HG02852 (cell line): ENCODE results near the gene FANCE.

Experiments
- ATAC-seq: cut with Tn5 transposase; IDR thresholded peaks from one replicate; pipeline ENCODE4 v1.9.1; 2021; ENCODE audit warnings: mild to moderate bottlenecking, moderate library complexity; ENCODE audit not compliant: unreplicated experiment

FANCE gene

DNA sequence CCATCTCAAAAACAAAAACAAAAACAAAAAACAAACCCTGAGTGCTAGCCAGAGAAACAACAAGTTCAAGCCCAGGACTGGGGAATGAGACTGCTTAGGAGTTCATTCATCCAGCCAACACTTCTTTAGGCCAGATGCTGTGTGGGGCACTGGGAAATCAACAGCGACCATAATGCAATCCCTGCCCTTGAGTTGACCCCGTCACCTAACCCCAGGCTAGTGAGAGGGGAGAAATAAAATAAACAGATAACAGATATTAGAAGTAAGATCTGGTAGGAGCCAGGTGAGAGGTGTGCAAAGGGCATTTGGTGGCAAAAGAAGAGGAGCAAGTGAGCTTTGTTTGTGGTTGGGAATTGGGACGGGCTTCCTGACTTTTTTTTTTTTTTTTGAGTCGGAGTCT, 11.2 kb downstream of the FANCE start:
- no peak for ATAC-seq

DNA sequence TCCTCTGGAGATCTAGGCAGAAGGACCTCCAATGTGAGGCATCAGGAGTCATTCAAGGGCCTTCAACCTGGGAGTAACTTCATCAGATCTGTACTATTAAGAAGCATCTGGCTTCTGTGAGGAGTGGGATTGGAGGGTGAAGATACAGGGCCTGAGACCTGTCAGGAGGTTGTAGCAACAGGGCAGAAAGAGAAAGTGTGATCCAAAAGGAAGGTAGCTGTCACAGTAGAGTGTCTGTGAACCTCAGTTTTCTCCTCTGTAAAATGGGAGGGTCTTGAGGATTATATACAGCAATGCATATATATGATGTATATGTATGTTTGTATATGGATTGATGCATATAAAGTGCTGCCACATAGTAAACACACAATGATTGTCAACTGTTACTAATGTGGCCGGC, 13.5 kb downstream of the FANCE start:
- no peak for ATAC-seq

DNA sequence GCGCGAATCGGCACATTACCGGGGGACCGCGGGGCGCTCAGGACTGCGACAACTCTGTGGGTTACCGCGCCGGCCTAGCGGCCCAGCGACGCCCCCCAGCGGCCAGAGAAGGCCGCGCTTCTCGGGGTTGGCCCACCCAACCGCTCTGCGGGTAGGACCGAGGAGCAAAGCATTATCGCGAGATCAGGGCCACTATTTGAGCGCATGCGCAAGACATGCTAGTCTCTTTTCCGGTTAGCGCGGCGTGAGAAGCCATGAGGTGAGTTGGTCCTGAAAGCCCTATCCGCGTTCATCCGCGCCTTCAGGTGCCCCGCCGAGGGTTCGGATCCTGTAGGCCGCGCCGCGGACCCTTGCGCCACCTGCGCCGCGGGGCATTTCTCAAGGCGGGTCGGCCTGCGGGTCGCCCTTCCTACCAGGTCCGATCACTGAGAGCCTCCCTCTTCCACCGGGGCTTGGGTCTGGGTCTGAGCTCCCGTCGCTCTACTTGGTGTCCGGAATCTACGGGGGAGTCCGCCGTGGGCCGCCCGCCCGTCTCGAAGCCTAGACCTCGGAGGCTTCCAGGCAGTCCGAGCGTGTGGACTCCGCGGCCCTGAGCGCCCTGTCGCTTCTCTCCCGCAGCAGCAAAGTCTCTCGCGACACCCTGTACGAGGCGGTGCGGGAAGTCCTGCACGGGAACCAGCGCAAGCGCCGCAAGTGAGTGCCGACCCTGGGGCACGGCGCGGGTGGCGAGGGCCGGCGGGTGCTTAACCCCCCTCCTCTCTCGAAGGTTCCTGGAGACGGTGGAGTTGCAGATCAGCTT, 16.2 kb downstream of the FANCE start, which contains the start of gene RPL10A:
RPL10A (plus strand) TSS at position 221 of the 799 bp plus-strand sequence; CDS start at position 255, 34 bp downstream.
- ATAC-seq, result peak; percentile 62

DNA sequence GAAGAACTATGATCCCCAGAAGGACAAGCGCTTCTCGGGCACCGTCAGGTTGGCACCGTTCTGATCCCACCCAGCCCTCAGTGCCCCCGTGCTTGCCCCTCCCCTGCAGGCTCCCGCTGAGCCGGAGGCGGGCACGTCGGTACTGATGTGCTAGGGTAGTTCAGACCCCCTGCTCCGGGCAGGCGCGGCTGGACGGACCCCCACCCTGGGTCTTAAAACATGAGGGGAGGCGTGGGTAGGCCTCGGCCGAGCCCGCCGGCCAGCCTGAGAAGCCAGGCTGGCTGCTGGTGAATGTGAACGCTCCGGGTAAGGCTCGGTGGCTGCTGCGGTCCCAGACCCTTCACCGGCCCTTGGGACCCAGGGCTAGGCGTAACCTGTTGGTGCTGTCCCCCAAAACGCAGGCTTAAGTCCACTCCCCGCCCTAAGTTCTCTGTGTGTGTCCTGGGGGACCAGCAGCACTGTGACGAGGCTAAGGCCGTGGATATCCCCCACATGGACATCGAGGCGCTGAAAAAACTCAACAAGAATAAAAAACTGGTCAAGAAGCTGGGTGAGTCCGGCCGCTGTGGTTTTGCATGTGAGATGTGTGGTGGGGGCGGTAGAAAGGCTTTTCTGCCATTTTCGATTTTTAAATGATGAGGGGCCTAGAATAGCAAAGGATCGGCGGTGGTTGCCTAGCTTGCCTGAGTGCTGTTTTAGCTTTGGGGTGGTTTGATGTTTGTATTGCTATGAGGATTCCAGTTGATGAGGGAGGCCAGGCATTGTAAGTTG, 17.0 kb downstream of the FANCE start:
- ATAC-seq, result peak; percentile 10

DNA sequence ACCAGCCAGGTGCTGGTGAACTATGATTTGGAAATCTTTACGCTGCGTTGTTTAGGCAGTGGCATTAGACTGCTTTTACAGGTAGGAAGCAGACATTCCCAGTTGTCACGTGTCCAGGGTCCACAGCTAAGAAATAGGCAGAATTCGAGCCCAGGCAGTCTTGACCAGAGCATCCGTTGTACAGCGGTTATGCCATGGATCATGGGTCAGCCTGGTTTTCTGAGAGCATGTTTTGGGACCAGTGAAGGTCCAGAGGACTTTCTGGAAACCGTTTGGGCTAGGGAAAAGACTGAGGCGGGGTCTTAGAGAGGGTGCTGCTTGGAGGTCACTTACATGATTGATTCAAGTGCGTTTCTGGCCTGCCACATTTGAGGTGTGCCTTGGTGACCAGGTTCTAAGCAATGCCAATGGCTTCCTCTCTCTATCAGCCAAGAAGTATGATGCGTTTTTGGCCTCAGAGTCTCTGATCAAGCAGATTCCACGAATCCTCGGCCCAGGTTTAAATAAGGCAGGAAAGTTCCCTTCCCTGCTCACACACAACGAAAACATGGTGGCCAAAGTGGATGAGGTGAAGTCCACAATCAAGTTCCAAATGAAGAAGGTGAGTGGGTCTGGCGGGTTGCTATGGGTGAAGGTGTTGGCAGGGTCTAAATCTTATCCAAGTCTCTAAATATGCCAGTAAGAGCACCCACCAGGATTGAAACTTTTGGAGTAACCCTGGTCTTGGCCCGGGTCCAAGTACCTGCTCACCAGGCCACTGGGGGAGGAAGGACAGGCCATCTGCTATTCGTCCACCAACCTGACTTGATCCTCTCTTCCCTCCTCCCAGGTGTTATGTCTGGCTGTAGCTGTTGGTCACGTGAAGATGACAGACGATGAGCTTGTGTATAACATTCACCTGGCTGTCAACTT, 17.9 kb downstream of the FANCE start:
- ATAC-seq, result no peak

DNA sequence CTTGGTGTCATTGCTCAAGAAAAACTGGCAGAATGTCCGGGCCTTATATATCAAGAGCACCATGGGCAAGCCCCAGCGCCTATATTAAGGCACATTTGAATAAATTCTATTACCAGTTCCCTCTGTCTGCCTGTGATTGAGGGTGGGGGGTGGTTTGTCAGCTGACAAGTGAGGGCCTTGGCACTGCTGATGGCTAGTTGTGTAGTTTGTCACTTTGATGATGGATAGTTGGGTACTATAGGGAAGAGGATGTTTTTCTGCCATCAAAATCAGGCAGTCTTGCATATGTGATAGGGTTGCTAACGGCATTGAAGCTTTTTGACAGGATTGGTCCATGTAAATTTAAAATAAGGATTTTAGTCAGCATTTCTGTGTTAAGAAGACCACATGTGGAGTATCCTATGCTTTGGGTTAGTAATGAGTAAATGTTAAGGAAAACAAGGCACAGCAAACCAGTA, 18.6 kb downstream of the FANCE start:
- no peak for ATAC-seq

DNA sequence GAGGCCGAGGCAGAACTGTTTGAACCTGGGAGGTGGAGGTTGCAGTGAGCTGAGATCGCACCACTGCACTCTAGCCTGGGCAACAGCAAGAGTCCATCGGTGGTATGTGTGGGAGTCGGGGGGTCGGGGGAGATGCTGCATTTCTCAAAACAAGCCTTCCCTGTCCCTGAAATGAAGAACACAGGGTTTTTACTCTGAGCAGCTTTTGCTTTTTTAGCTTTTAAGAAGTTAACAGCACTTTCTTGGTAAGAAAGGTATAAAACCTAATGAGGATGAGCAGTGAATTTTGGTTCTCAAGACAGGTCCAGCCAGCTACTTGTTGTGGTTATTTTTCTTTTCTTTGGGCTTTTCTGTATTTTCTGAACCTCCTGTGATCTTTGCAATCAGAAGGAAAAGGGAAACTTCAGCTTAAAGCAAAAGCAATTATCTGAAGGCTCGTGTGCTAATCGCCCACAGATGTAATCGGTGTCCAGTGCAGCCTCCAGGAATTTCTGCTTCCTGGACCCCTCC, 19.8 kb downstream of the FANCE start:
- no peak for ATAC-seq

DNA sequence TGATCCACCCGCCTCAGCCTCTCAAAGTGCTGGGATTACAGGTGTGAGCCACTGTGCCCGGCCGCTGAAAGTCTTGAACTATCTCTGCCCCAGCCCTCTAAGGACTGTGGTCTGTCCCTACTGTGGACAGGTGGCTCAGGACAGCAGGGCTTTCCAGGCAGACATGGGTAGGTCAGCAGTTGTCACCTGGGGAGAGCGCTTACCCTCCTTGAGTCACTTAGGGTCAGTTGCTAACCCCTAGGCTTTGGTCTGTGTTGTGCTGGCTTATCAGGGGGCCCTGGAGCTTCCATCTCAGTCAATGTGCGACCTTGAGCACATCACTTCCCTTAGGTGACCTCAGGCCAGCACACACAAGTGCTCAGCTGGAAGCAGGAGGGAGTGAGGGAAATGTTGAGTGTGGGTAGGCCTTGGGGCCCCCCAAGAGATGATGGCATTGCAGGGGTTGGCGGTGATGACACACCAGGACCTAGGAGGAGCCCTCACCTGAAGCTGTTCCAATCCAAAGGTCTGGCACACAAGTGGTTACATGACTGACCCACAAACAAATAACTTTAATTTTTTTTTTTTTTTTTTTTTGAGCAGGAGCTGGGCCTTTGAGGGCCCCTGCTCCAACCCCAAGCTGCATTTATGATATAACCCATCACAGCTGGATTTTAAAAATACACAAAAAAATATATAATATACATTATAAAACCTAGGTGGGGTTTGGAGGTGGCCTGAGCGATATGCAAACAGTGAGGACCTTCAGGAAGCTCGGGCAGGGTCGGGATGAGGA, 21.1 kb downstream of the FANCE start:
- no peak for ATAC-seq

DNA sequence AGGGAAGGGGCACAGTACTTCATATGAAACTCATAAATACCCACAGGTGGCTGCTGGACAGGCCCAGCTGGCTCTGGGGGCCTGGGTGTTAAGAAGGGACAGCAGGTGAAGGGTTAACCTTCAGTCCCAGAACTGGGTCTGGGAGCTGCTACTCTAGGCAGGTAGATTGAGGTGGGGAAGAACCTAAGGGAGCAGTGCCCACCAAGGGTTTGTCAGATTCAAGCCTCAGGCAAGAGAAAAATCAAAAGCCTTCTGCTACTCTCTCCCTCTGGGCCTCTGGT, 21.7 kb downstream of the FANCE start:
- no peak for ATAC-seq

DNA sequence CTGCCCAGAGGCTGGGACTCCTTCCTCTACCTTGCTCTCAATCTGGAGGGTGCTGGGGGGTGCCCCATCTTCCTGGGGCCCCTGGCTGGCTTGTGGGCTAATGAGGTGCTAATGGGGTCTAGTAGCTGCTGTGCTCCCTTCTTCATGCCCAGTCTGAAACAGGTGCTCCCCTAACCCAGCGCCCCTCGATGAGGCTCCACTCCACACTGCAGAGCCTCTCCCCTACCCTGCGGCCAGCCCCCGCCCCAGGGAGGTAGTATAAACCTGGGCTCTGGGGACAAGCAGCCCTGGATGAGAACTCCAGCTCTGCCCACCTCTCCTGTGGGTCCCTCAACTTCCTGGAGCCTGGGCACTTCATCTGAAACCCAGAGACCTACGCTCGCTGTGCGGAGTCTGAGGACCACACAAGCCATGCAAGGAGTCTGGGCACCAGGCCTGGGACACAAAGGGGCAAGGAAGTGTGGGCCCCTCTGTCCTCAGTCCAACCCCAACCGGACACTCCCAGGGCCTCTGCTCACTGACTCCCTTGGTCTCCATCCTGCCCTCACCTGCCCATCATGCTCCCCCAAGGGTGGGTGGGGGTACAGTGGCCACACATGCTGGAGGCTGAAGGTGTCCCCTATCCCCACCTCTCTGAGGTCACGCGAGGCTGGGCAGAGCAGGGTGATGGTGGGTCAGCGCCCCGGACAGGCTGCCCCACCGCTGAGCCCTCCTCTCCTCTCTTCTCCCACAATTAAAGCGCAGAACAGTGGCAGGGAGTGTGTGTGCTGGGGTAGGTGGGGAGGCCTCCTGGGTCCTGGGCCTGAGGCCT, 22.2 kb downstream of the FANCE start:
- ATAC-seq, result no peak

DNA sequence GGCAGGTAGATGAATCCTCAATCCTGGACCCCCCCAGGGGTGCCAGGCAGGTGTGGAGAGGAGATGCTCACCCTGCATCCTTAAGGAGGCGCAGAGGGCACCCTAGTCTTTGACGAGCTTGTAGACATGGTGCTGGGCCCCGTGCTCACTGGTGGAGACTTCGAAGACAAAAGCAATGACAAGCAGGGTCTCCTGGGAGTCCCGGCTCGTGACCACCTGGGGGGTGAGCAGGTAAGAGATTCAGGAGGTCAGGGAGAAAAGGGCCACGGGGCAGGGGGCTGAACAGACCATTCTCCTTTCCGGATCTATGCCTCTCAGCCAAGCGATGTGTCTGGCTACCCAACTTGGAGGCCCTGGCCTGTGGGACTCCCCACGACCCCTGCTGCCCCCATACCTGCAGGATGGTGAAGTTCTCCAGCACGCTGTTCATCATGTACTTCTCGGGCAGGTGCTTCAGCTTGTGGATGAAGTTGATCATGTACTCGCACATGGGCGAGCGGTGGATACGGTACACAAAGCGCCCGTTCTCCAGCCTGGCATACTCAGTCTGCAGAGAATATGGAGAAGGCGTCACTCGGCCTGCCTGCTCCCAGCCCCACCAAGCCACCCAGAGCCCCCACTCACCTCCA, 22.9 kb downstream of the FANCE start:
- ATAC-seq, result no peak

DNA sequence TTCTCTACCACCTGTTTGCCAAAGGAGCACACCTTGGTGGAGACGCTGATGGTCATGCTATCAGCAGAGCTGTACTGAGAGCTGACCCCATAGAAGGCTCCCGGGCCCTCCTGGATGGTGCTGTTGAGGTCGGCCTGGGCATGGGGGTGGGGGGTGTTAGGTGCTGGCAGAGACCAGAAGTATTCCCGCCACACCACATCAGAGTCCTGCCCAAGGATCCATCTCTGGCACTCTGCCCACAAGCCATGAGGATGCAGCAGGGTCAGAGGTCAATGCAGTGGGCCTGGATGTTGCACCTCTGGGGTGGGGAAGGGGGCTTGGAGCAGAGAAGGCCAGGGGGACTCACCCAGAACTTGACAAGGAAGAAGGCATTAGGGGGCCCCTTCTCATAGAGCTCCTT, 23.4 kb downstream of the FANCE start:
- no peak for ATAC-seq

DNA sequence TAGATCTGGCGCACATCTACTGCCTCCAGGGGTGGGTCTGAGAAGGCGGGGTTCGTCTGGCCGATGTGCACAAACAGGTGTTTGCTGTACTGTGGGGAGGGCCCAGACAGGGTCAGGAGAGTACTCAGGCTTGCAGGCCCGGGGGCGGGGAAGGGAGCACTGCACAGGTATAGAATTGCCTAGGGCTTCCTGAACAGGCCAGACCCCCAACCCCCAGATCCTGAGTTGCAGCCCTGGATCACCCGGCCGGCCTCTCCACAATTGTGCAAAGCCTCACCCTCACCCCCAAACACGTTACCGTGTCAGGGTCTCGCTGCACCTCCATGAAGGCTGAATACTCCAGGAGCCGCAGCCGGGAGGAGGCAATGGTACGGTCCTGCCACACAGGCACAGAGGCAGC, 23.9 kb downstream of the FANCE start:
- ATAC-seq, result no peak

DNA sequence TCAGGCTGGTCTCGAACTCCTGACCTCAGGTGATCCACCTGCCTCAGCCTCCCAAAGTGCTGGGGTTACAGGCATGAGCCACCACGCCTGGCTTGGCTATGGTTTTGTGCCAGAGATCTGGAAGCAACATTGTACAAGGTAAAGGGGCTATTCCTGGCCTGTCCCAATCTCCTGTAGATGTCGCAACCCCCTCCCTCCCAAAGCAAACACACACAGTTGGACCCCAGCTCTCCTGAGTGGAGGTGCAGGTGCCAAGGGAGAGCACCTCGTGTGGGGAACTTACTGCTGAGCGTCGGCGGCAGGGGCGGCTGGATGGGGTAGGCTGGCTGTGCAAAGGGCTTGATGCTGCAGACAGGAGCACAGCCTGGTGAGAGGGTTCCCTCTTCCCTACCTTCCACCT, 24.9 kb downstream of the FANCE start:
- ATAC-seq, result no peak

DNA sequence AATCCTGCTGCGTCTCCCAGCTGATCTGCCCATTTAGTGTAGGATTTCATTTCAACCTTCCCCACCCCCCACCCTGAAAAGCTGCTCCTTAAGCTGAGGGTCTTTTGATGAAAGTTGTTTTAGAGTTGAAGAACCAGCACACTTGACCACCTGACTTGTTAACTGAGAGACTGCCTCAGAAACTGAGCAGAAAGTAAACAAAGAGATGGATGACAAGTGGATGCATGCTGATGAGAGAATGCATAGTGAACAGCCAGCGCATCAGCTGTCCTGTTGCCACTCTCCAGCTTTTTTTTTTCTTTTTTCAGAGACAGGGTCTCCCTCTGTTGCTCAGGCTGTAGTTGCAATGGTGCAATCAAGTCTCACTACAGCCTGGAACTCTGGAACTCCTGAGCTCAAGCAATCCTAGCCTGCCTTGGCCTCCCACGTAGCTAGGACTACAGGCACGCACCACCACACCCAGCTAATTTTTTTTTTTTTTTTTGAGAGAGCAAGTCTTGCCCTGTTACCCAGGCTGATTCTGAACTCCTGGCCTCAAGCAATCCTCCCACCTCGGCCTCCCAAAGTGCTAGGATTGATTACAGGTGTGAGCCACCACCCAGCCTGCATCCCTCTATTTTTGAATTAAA, 25.5 kb downstream of the FANCE start:
- no peak for ATAC-seq

DNA sequence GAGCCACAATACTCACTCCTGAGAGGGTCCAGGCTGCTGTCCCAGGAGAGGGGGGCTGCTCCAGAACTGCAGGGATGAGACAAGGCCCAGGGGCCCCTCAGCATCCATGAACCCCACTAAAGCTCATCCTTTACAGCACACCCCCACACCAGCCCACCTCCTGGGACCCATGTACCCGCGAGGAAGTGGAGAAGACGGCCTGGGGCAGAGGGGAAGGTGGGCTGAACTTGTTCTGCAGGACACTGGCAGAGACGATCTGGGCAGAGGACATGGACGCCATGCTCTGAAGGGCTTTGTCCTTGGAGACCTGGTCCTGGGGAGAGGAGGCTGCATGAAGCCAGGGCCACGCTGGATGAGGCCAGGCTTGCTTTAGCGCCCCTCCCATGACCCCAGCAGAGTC, 26.1 kb downstream of the FANCE start:
- ATAC-seq, result no peak

DNA sequence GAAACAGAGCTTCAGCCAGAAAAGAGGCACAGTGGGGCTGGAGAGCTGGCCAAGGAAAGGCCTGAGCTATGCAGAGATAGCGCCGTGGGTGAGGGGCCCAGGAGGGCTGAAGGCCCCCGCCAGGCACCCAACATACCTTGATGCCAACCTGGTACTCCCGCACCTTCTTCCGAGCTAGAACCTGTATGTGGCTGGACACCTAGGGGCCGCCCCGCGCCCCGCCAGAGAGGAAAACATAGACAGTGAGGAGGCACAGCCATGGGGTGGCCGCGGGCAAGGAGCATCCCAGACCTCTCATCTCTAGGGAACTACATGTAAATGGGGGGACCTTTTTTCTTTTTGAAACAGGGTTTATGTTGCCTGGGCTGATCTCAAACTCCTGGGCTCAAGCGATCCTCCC, 28.0 kb downstream of the FANCE start:
- ATAC-seq, result no peak

DNA sequence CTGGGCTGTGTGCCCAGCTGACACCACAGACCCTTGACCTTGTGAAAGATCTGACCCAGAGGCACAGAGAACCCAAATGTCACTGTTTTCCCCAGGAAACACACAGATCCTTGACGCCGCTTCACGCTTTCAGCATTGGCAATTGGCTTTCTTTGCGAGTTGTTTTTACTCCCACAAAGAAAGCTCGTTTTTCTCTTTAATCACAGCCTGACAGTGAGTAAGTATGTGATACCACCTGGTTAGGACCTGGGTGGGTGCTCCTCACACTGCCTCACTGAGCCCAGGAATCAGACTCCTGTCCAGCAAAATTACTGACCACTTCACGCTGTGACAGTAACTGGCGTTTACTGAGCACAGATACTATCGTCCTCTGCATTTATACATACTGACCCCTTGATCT, 29.1 kb downstream of the FANCE start:
- no peak for ATAC-seq

DNA sequence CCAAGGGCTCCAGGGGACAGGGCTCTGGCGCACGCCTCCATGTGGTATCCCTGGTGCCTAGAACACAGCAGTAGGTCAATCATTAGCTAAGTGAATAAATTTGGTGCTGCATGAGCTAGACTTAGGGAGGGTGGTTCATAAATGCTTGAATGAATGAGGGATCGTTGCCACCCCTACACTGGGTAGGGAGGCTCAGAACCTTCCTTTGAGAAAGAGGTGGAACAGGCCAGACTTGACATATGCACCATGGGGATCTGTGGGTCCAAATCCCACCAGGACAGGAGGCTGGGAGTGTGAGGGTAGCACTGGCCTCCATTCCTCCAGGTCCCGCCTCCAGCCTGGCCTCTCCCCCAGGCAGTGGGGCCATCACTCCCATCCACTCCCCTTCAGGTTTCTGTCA, 30.9 kb downstream of the FANCE start:
- ATAC-seq, result no peak
